OCI-LY1 (cell line): Measurements from ENCODE around the gene CCDC141.
A peak's percentile ranks its signal among the peaks of the same experiment; 100 is the strongest.

Experiments used
- H2AFZ ChIP-seq: fragments of 200-600 bp; sonication (generic), shearing (Covaris generic); 2 replicates; pipeline ENCODE4 v1.6.0; 2014; ENCODE audit warnings: antibody characterized with exemption, mild to moderate bottlenecking, low read length
- H3F3A ChIP-seq: fragments of 200-600 bp; sonication (generic), shearing (Covaris generic); 2 replicates; pipeline ENCODE4 v1.6.0; 2014; ENCODE audit warnings: mild to moderate bottlenecking, antibody characterized with exemption, low read length, moderate library complexity; ENCODE audit not compliant: insufficient read depth
- H3K27ac ChIP-seq: fragments of 200-600 bp; sonication (generic); 2 replicates; pipeline ENCODE4 v1.5.1; 2014; ENCODE audit warnings: low read length, mixed run types, mild to moderate bottlenecking, low read depth; ENCODE audit not compliant: poor library complexity, severe bottlenecking
- H3K27me3 ChIP-seq: fragments of 200-600 bp; sonication (generic); 2 replicates; pipeline ENCODE4 v1.6.0; 2014; ENCODE audit warnings: antibody characterized with exemption, mild to moderate bottlenecking, low read length, moderate library complexity; ENCODE audit not compliant: insufficient read depth
- H3K36me3 ChIP-seq: fragments of 200-600 bp; sonication (generic); 2 replicates; pipeline ENCODE4 v1.6.1; 2014; ENCODE audit warnings: mild to moderate bottlenecking, antibody characterized with exemption, low read length, moderate library complexity, mixed read lengths; ENCODE audit not compliant: insufficient read depth
- H3K4me1 ChIP-seq: fragments of 200-600 bp; sonication (generic); 2 replicates; pipeline ENCODE4 v1.5.1; 2014; ENCODE audit warnings: mild to moderate bottlenecking, low read length, moderate library complexity; ENCODE audit not compliant: insufficient read depth, severe bottlenecking
- H3K4me2 ChIP-seq: fragments of 200-600 bp; sonication (generic), shearing (Covaris generic); 2 replicates; pipeline ENCODE4 v1.6.1; 2014; ENCODE audit warnings: low read length
- H3K4me3 ChIP-seq: fragments of 200-600 bp; sonication (generic); 2 replicates; pipeline ENCODE4 v1.5.1; 2014; ENCODE audit warnings: low read length, low read depth, mild to moderate bottlenecking, mixed read lengths; ENCODE audit not compliant: poor library complexity, severe bottlenecking
- H3K79me2 ChIP-seq: fragments of 200-600 bp; shearing (Covaris generic); 2 replicates; pipeline ENCODE4 v1.6.1; 2016; ENCODE audit warnings: mixed run types, low read length, mixed read lengths; ENCODE audit not compliant: insufficient read depth
- H3K9ac ChIP-seq: fragments of 200-600 bp; sonication (generic), shearing (Covaris generic); 2 replicates; pipeline ENCODE4 v1.6.1; 2014; ENCODE audit warnings: mild to moderate bottlenecking, low read length, mixed read lengths
- H3K9me2 ChIP-seq: fragments of 200-600 bp; sonication (generic), shearing (Covaris generic); 2 replicates; pipeline ENCODE4 v1.6.1; 2014; ENCODE audit warnings: low read depth, mild to moderate bottlenecking, low read length, mixed read lengths
- H3K9me3 ChIP-seq: fragments of 200-600 bp; shearing (Covaris generic); 2 replicates; pipeline ENCODE4 v1.6.1; 2014; ENCODE audit warnings: low read length, mixed read lengths
- H4K20me1 ChIP-seq: fragments of 200-600 bp; sonication (generic), shearing (Covaris generic); 2 replicates; pipeline ENCODE4 v1.6.0; 2016; ENCODE audit warnings: mild to moderate bottlenecking, low read length; ENCODE audit not compliant: insufficient read depth
- EZH2 ChIP-seq: fragments of 200-600 bp; sonication (generic), shearing (Covaris generic); IDR thresholded peaks from 2 replicates; pipeline ENCODE4 v1.8.0; 2017; ENCODE audit warnings: borderline replicate concordance, mixed run types, mild to moderate bottlenecking, antibody characterized with exemption, low read length, moderate library complexity, mixed read lengths
- TF ChIP-seq, protein P1 (sequence below): fragments of 200-600 bp; sonication (generic), shearing (Covaris generic); IDR thresholded peaks from 2 replicates; pipeline ENCODE4 v1.5.1; 2017; ENCODE audit warnings: mild to moderate bottlenecking, antibody characterized with exemption, low read length, moderate library complexity, mixed read lengths

CCDC141 gene

DNA sequence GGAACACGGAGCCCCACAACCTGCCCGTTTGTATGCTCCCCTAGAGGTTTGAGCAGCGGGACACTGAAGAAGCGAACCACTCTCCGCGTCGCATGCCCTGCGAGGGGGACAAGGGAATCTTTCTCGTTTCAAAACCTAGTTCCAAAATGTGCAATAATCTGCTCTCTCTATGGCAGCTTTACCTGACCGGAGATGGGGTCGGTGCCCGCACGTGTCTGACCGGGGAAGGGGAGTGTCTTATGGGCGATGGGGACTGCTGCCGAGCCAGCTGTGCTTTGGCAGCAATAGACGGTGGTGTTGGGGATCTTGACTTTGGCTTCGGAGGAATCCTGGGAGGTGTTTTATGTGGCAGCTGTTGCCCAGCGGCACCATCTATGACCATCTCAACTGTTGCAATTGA, 250.6 kb downstream of the CCDC141 start:
- Histone ChIP-seq H3K9me3 (peaks cover 3% of the 10 kb centered on the region; the same call in 1 of the 2 replicates), H4K20me1 (no peaks in the 10 kb centered on the region), H3K4me1 (peaks cover 2% of the 10 kb centered on the region), H3K4me2 (no peak overlapping the region), H3K4me3 (no peak overlapping the region), H3K27ac (no peak overlapping the region), H3K9ac (no peak overlapping the region), H3F3A (no peaks in the 10 kb centered on the region), H2AFZ (no peak overlapping the region), H3K9me2 (no peaks in the 10 kb centered on the region), H3K79me2 (no peaks in the 10 kb centered on the region), H3K36me3 (peaks cover 89% of the 10 kb centered on the region), H3K27me3 (no peaks in the 10 kb centered on the region)
- no peak for TF ChIP-seq EZH2
- TF ChIP-seq, protein P1, sequence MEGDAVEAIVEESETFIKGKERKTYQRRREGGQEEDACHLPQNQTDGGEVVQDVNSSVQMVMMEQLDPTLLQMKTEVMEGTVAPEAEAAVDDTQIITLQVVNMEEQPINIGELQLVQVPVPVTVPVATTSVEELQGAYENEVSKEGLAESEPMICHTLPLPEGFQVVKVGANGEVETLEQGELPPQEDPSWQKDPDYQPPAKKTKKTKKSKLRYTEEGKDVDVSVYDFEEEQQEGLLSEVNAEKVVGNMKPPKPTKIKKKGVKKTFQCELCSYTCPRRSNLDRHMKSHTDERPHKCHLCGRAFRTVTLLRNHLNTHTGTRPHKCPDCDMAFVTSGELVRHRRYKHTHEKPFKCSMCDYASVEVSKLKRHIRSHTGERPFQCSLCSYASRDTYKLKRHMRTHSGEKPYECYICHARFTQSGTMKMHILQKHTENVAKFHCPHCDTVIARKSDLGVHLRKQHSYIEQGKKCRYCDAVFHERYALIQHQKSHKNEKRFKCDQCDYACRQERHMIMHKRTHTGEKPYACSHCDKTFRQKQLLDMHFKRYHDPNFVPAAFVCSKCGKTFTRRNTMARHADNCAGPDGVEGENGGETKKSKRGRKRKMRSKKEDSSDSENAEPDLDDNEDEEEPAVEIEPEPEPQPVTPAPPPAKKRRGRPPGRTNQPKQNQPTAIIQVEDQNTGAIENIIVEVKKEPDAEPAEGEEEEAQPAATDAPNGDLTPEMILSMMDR = no peak

GRCh38 chr2:178796079-178796677, 253.8 kb downstream of the CCDC141 start:
- TF ChIP-seq EZH2 = no peak
- TF ChIP-seq, protein P1 = peak; percentile 73
- no peaks in the 10 kb centered on the region for H3K4me1 ChIP-seq
- peaks cover 92% of the 10 kb centered on the region for H3K36me3 ChIP-seq
- H3K4me2 ChIP-seq = no peak overlapping the region
- no peaks in the 10 kb centered on the region for H3K79me2 ChIP-seq
- H2AFZ ChIP-seq = no peak overlapping the region
- H3K9me2 ChIP-seq = no peaks in the 10 kb centered on the region
- H3K27ac ChIP-seq = peak overlapping the region; percentile 41
- no peak overlapping the region for H3K9ac ChIP-seq
- no peak overlapping the region for H3K4me3 ChIP-seq
- peaks cover 3% of the 10 kb centered on the region; the same call in 1 of the 2 replicates for H3K9me3 ChIP-seq
- H3F3A ChIP-seq = no peaks in the 10 kb centered on the region
- no peaks in the 10 kb centered on the region for H4K20me1 ChIP-seq
- no peaks in the 10 kb centered on the region for H3K27me3 ChIP-seq

GRCh38 chr2:178787934-178788333, 262.0 kb downstream of the CCDC141 start:
- Histone ChIP-seq H3K4me2 (no peak overlapping the region), H3F3A (no peaks in the 10 kb centered on the region), H3K9me3 (no peaks in the 10 kb centered on the region), H3K4me3 (no peak overlapping the region), H3K9me2 (no peaks in the 10 kb centered on the region), H3K4me1 (no peaks in the 10 kb centered on the region), H4K20me1 (no peaks in the 10 kb centered on the region), H3K36me3 (peaks cover 96% of the 10 kb centered on the region), H2AFZ (no peak overlapping the region), H3K27me3 (no peaks in the 10 kb centered on the region), H3K9ac (no peak overlapping the region), H3K79me2 (no peaks in the 10 kb centered on the region), H3K27ac (no peak overlapping the region)
- TF ChIP-seq, protein P1 = no peak
- TF ChIP-seq EZH2 = no peak
